Activated CD8-positive, alpha-beta memory T cell treated with anti-CD3 and anti-CD28 coated beads, Interleukin-2, amount 50 U/mL, for 1 hour (primary cell): ENCODE results near the gene FAM168A.

Experiments used
- DNase-seq: peaks from one replicate; pipeline ENCODE4 v3.0.0-alpha.2; 2020; ENCODE audit errors: extremely low read depth

The FAM168A gene

DNA sequence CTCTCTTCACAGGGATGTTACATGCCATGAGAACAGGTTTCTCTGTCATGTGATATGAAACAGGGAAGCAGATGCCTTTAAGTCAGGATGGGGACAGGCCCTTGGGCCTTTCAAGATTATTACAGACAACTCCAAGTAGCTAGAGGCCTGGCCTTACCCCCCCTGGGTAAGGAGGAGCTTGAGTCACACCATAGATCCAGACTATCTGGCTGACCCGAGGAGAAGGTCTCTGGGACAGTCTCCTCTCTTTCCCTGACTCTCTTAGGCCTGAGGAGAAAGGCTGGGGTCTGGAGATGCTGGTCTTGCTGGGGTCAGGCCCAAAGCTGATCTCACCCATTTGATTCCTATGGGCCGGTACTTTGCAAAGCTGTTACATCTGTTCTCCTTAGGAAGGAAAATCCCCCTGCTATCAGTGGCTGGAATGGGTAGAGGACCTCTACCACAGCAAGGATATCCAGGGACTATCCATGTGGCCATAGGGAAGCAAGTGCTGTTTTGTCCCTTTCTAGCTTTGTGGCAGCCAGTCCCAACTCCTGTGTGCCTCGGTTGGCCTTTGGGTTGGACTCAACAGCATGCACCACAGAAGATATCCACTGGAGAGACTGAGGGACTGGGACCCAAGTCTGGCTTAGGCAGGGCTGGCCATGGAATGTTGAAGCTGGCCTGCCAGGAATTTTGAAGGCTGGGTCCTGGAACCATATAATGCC lies 196.5 kb downstream of the FAM168A start:
- DNase-seq: no peak

DNA sequence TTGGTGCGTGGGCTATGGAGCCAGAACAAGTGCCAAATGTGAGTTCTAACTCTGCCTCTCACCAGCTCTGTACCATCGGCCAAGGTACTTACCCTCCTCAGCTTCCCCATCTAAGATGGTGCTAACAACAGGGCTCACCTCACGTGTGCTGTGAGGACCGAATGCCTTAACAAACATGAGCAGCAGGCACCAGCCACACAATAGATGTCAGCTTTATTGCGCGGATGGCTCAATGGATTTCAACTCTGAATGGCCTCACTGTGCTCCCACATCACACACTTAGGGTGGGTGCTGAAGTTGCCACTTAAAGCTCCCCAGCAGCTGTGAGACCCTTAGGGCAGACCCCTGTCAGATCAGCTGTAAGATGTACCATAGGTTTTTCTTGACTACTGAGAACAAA lies 197.6 kb downstream of the FAM168A start:
- DNase-seq: no peak

DNA sequence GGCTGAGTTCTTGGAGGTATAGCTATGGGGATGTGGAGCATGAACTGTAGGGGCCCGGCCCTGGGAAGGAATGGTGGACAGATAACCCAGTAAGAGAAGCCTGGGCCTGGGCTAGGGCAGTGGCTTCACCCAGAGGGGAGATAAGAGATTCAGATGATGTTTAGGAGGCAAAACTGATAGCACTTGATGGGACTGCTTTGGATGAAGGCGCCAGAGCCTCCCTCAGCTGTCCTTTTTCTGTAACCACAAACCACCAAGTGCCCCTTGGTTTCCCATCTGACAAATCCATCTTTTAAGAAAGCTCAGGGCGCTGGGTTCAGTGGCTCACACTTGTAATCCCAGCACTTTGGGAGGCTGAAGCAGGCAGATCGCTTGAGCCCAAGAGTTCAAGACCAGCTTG lies 198.3 kb downstream of the FAM168A start:
- no peak for DNase-seq

DNA sequence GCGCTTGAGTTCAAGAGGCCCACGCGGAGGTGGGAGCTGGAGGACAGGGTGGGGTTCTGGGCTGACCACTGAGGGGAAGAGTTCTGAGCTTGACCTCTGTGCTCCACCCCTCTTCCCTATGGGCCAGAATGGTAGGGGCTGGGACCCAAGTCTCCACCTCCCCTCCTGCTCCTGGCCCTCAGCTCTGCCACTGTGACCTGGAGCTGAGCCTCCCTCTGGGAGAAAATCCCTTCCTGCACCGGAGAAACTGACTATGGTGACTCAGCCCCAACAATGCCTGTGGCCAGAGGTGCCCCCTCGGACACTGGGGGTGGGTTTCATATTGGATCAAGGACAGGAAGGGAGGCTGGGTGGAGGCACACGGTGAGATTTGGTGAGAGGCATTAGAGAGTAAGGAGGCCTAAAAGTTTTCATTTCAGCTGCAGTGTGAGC lies 198.7 kb downstream of the FAM168A start:
- DNase-seq: no peak

DNA sequence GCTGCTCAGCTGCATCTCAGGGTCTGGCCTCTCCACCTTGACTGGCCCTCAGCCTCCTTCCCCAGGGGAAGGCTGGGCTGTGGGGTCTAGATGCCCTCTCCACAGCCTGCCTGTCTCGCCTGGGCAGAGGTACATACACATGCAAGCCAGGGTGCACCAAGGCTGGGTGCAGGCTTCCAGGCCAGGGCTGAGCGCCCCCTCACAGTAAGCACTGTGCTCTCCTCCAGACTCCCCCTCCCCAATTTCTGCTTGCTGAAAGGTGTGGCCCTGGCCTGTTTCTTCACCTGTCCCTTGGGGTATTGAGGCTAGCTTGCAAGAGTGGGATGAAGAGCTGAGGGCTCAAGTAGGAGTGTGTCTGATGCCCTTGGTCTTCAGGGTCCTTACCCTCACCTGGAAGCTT lies 199.2 kb downstream of the FAM168A start:
- no peak for DNase-seq

DNA sequence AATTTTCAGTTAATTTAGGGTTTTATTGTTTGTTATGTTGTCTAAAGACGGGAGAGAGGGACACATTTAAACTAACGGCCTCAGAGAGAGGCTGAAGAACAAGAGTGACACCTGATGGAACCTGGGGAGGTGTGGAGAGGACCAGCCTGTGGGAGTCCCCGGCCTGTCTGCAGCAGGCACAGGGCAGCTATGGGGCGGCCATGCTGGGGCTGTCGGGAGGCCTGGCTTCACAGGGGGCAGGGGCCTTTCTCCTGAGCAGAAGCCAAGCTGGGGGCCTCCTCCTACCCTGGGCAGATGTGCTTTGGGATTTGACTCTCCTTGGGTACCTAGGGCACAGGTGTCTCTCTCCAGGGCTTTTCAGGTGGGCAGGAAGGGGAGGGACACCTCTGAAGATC lies 199.8 kb downstream of the FAM168A start:
- DNase-seq: no peak

DNA sequence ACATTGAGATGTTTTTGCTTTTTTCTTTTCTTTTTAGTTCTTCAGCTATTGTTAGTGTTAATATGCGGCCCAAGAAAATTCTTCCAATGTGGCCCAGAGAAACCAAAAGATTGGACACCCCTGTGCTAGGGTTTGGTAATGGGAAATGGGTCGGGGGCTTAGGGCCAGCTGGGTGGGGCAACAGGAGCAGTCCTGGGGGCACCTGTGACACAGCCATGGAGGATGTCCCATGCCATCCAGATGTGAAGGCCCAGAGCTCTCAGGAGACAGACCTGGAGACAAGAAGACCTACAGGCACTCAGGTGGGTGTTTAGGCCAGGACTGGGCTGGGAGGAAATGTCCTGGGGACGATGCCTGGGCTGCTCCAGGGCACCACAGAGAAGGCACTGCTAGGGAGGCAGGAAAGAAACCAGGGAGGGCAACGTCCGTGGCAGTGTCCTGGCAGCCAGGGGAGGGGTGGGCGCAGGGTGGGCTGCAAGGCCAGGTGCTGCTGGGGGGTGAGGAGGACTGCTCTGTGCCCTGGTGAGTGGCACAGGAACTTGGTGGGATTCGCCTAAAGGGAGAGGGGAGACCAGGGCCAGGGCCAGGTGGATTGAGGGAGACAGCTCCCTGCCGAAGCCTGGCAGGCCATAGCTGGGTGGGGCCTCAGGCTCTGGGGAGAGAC lies 200.3 kb downstream of the FAM168A start:
- DNase-seq: no peak

DNA sequence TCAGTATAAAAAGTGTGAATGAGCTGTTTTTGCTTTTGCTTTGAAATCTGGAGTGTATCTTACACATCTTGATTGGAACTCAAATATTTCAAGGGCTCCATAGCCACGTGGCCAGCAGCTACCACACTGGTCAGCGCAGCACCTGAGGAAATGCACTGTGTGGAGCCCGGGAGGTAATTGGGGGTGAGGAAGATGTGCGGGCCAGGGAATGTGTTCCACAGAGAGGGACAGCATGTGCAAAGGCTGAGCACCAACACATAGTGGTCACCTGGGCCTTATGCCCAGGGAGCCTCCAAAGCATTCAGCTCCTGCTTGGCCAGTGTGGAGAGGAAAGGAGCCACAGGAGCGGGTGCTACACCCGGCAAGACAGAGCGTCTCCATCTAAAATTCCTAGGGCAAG lies 200.9 kb downstream of the FAM168A start:
- DNase-seq: no peak

DNA sequence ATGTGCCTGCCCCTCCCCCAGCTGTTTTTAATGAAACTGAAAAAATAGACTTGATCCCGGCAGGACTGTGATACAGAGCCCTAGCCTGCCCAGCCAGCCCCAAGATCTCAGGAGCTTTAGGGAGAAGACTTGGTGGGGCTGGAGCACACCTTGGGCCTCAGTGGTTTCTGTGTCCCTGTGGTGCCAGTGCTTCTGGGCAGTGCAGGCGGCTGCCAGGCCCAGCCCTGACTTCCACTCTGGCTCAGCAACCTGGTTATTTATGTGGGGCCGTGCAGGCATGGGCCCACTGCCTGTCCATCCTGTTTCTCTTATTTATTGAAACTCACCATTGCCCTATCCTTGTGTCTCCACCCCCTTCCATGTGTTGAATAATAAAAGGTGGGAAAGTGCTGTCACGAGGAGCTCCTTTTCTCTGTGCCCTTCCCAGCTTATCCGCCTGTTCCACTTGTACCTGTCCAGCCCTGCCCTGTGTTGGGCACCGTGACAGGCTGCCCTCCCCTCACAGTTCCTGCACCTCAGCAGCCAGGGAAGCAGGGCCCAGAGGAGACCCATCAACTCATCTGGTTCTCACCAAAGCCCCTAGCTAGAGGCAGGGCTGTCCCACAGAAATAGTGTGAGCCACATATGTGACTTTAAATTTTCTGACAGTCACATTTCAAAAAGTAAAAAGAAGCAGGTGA lies 201.5 kb downstream of the FAM168A start:
- no peak for DNase-seq

DNA sequence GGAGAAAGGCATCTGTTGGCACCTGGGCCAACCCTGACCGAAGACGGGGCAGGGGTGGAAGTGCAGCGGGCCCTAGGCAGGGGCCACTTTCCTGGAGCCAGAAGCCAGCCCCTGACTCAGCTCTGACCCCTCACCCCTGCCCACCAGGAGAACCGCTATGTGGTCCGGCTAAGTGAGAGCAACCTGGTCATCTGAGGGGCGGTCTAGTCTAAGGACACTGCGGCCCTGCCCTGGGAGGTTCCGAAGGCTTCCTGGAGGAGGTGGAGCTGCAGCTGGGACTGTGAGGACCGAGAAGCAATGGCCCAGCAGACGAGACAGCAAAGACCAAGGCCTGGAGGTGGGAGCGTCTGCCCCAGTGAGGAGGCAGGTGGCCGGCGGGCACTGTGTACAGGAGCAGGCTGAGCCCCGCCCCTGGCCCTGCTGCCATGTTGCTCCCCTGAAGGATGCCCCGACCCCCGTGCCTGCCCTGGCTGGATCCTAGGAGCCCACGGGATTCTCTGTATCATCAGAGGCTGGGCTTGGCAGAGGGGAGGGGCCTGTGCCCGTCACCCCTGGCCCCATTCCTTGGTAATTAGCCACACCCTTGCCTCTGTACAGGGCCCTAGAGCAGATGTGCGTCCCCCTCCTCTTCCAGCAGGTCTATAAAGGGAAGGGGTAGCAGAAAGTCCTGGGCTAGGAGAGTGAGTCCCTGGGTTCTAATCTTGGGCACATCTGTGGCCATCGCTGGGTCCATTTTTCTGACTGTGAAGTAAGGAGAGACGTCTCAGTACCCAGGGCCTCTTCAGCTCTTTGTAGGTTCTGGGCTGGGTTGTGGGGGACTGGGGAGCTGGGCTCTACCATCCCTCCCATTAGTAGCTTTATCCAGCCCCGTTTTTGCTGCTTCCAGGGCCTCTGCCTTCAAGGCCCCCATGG lies 202.4 kb downstream of the FAM168A start:
- DNase-seq: no peak

DNA sequence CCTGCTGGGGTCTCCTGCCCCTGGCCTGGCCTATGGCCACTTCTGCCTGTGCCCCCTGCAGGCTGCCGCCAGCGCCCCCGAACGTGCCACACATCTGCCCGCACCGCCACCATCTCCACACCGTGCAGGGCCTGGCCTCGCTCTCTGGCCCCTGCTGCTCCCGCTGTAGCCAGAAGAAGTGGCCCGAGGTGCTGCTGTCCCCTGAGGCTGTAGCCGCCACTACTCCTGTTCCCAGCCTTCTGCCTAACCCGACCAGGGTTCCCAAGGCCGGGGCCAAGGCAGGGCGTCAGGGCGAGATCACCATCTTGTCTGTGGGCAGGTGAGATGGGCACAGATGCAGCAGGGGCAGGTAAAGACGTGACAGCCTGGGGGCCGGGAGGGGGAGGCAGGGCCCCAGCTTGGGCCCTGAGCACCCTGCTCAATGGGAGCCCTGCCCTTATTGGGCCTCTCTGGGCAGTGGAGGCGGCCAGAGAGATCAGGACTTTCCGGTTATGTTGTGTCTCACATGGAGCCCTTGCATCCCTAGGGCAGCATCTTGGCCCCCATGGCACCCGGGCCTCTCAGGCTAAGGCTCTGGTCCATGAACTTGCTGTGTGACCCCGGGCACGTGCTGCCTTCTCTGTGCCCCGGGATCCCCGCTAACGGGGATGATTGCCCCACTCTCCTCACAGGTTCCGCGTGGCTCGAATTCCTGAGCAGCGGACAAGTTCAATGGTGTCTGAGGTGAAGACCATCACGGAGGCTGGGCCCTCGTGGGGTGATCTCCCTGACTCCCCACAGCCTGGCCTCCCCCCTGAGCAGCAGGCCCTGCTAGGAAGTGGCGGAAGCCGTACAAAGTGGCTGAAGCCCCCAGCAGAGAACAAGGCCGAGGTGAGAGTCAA lies 203.3 kb downstream of the FAM168A start:
- no peak for DNase-seq

DNA sequence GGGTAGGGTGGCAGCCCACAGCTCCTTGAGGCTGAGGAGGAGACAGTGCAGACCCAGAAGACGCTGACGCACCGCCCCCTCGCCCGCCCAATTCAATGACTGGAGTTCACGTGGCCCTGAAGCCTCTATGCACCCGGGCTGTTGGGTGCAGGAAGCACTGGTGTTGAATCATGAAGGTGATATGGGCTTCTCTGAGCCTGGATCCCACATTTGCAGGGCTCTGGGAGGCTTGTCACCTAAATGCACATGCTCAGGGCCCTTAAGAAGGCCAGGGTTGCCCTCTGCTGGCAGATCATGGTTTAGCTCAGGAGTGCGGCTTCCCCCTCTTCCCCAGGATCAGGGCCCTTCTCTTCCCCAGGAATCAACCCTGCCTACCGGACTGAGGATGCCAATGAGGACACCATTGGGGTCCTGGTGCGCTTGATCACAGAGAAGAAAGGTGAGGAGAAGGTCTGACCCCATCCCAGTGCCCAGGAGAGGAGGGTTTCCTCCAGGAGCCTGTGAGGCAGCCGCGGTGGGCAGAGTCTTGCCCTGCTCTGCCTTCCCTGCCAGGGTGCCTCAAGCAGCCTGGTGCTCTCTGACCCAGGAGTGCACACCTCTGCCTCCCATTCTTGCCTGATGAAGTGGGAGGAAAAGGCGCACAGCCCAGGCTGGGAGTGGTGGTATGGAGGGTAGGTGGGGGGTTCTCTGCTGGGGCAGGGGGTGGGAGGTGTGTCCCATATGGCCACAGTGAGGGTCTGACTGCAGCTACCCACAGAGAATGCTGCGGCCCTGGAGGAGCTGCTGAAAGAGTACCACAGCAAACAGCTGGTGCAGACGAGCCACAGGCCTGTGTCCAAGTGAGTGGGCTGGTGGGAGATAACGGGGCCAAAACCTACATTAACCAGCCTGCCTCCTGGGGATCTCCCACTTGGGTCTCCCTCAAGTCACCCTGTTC lies 204.2 kb downstream of the FAM168A start:
- no peak for DNase-seq

DNA sequence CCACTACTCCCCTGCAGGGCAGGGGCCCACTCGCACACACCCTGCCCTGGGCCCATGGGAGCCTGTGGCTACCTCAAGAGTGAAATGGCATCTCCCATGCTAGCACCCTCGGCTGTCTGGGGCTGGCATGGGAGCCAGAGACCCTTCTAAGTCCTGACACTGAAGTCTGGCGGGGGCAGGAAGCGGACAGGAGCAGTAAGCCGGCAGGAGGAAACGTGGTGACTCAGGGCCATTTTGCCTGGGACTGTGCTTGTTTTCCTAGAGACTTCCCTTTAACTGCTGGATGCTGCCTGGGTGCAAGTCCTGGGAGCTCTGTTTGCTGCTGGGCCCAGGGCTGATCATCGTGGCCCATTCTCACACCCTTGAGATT lies 204.9 kb downstream of the FAM168A start:
- DNase-seq: no peak

DNA sequence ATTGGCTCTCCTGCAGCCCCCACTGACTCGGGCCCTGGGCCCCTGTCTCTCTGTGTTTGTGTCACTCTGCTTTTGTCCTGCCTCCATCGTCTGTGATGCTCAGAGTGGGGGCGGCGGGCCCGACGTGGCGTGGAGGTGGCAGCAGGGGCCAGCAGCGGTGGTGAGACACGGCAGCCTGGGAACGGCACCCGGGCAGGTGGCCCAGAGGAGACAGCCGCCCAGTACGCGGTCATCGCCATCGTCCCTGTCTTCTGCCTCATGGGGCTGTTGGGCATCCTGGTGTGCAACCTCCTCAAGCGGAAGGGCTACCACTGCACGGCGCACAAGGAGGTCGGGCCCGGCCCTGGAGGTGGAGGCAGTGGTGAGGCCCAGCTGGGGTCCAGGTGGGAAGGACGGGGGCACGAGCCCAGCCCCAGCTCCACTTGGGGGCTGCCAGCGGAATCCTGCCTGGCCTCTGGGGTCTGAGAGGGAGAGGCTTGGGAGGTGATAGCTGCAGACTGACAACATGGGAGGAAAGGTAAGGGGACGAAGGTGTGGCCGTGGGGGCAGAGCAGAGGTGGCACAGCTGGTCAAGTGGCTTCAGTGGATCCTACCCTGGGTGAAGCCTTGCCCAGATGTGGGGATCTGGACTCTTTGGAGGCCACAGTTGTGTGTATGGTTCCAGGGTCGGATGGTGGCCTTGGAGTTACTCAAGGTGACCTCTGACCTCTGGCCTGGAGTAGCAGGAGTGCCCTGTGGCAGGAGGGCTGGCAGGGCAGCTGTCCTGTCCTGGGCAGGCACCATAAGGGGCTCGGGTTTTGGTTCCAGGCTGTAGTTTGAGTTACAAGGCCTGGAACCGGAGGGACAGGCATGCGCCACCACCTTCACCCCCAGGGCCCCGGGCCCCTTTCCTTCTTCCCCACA lies 205.6 kb downstream of the FAM168A start:
- DNase-seq: no peak

DNA sequence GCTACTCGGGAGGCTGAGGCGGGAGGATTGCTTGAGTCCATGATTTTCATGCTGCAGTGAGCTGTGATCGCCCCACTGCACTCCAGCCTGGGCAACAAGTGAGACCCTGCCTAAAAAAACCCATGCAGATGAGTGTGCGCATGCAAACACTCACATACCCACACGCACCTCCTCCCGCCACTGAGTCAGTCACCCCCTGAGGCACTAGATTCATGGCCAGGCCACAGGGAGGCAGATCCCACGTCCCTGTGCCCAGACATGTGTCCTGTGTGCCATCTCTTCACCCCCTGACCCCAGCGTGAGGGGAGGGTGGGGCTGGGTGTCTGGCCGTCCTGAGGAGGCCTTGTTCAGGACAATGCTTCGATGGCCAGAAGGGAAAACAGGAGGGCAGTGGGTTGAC lies 206.2 kb downstream of the FAM168A start:
- DNase-seq: no peak

DNA sequence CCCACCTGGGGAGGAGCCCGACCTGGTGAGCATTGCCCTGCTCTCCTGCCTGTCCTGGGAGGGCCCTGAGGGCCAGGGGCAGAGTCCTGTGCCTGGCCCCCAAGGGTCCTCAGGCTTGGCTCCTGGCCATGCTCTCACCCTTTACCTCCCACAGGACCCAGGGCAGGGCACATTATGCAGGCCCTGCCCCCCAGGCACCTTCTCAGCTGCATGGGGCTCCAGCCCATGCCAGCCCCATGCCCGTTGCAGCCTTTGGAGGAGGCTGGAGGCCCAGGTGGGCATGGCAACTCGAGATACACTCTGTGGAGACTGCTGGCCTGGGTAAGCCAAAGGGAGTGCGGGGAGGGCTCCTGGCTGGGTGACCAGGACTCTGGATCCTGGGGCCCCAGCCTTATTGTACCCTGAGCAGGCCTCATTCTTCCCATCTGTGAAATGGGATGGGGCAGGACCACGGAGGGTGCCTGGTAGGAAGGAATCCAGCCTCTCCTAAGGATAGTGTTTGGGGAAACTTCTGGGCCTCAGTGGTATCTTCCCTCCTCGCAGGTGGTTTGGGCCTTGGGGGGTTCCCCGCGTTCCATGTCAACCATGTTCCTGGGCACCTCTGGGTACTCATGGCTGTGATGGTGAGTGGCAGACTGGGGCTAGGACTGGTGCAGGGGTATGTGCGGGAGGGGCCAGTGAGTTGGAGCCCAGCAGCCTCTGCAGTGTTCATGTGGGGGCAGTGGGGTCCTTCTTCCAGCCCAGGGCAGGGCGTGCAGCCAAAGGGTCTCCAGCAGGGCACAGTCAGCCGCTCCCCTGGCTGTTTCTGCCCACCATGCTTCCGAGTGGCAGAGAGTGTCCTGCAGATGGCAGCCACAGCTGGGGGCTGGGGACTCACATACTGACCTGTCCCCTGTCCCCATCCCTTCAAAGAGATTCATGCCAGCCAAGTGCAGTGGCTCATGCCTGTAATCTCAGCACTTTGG lies 207.0 kb downstream of the FAM168A start:
- DNase-seq: no peak

DNA sequence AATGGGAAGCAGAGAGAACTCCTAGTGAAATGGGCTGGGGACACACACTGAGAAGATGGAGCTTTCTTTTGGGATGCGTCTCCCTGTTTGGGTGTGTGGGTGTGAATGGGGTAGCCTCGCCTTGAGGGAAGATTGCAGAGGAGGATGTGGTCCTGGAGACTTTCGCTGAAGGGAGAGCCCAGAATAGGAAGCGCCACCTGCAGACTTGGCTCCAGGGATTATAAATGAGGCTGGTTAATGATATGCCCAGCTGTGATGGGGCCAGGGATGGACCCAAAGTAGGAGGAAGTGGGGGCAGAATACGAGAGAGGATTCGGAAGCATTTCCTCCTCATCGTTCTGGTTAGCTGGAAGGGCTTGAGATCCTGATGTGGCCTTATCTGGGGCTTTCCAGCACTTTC lies 208.0 kb downstream of the FAM168A start:
- DNase-seq: no peak

DNA sequence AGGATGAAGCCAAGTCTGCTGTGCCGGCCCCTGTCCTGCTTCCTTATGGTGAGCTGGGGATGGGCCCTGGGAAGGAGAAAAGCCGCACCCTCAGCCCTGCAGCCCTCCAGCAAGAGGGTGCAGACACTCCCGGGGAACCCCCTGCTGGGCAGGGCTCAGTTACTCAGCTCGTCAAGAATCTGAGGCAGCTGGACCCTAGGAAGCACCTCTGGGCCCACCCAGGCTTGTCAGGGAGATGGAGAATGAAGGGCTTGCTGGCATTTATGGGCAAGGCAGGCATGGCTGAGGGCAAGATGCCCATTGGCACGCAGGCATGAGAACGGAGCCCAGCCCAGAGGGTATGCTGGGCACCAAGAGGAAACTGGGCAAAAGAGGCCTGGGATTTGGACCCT lies 208.8 kb downstream of the FAM168A start:
- no peak for DNase-seq
